Measurements from ENCODE around the gene TUBA3E. TPM values are rescaled to one million over a fixed set of nuclear protein-coding genes. Genes with fewer than 3 reads are reported as not detected.
"Not testable (repeated sequence)": the region's sequence is repeated elsewhere in the genome, so short reads cannot be mapped to it uniquely, and the experiment has no call there.

TUBA3E gene
- total and polyA plus RNA-seq, 2 of the 8 experiments (the other 6 are each of a cell fraction or from before 2014, with no cell fraction given) = not detected

- H2BK5ac ChIP-seq (ENCODE audit: low read depth, low read length); H2AK5ac ChIP-seq (ENCODE audit: low read depth, low read length); H3K14ac ChIP-seq (ENCODE audit: insufficient read length); H3K4me3 ChIP-seq (ENCODE audit: extremely low read depth in 1 of 4, insufficient read depth in 2 of 4, low read depth in 3 of 4, low read length in 4 of 4); H4K91ac ChIP-seq (replicated peaks; ENCODE audit: insufficient read length, low read length); H3K18ac ChIP-seq (ENCODE audit: extremely low read depth, low read length); H4K5ac ChIP-seq (ENCODE audit: insufficient read length, low read depth, low read length); H3K4me2 ChIP-seq (ENCODE audit: insufficient read depth in 1 of 2, low read depth in 2 of 2, low read length in 2 of 2); H3K36me3 ChIP-seq (ENCODE audit: control insufficient read depth in 2 of 4, insufficient read depth in 4 of 4, low read length in 3 of 4); CTCF ChIA-PET (ENCODE audit: partially characterized antibody); H3K27ac ChIP-seq (ENCODE audit: low read depth, low read length); H3K79me2 ChIP-seq (ENCODE audit: control insufficient read depth in 1 of 2, insufficient read depth in 2 of 2, low read length in 2 of 2); H3K23ac ChIP-seq (ENCODE audit: insufficient read length); H2AFZ ChIP-seq (ENCODE audit: low read length); H3K27me3 ChIP-seq (replicated peaks in 1 of 4; ENCODE audit: control insufficient read depth in 3 of 4, extremely low read depth in 1 of 4, insufficient read depth in 3 of 4, low read length in 3 of 4); H3K23me2 ChIP-seq (ENCODE audit: low read depth, low read length); H2BK120ac ChIP-seq (replicated peaks; ENCODE audit: low read depth, low read length); H4K20me1 ChIP-seq (replicated peaks in 1 of 2; ENCODE audit: control insufficient read depth in 1 of 2, insufficient read depth in 2 of 2, low read length in 2 of 2); H4K8ac ChIP-seq (ENCODE audit: extremely low read depth, insufficient read depth, low read length); H3K9me3 ChIP-seq (ENCODE audit: insufficient read depth in 2 of 2, low read depth in 1 of 2, low read length in 1 of 2); H3K4ac ChIP-seq (replicated peaks; ENCODE audit: insufficient read length, low read depth, low read length); POLR2A ChIA-PET (ENCODE audit: partially characterized antibody); H2BK12ac ChIP-seq (ENCODE audit: low read depth, low read length); H3K9ac ChIP-seq (replicated peaks in 1 of 4; ENCODE audit: extremely low read depth in 1 of 4, low read depth in 3 of 4, low read length in 3 of 4); DNase-seq (ENCODE audit: low read depth in 1 of 2, low spot score in 2 of 2); FAIRE-seq; H3K4me1 ChIP-seq (replicated peaks in 1 of 4; ENCODE audit: control insufficient read depth in 3 of 4, insufficient read depth in 4 of 4, low read length in 3 of 4); H2BK20ac ChIP-seq (ENCODE audit: low read length); H3K56ac ChIP-seq (replicated peaks; ENCODE audit: insufficient read length, low read depth, low read length); H2BK15ac ChIP-seq (ENCODE audit: low read length); H3K79me1 ChIP-seq (ENCODE audit: low read depth, low read length): not testable (repeated sequence)
- WGBS, 2 experiments (ENCODE audit: extremely low coverage in 1 of 2, insufficient coverage in 1 of 2, insufficient read length in 1 of 2, insufficient replicate concordance in 2 of 2, low coverage in 1 of 2, low lambda C conversion rate in 2 of 2, missing lambda C conversion rate in 1 of 2) = 86% methylated on average over 18 of the region's 22 CpGs; no CpG with 5 or more reads in 1 of the 2 experiments
Measured at GRCh38 chr2:130193824-130194223, 4.4 kb downstream of the TUBA3E start.

DNA sequence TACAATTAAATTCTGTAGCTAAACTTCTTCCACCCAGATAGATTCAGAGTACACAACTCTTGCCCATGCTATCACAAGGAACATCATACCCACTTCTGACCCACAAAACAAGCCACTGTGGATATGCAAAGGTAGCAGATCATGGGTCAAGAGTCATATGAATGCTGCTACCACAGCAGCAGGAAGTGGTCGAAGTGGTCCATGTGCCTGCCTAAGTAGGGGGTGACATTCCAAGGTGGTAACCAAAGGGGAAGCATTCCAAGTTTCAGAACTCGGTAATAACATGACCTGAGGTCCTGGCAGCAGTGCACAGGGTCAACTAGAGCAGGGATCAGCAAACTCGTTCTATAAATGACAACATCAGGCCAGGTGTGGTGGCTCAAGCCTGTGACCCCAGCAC, 5.8 kb downstream of the TUBA3E start:
- H2BK12ac ChIP-seq (ENCODE audit: low read depth, low read length); DNase-seq (ENCODE audit: low read depth in 1 of 2, low spot score in 2 of 2); H3K23me2 ChIP-seq (ENCODE audit: low read depth, low read length); H4K91ac ChIP-seq (replicated peaks; ENCODE audit: insufficient read length, low read length); H2BK5ac ChIP-seq (ENCODE audit: low read depth, low read length); H3K56ac ChIP-seq (replicated peaks; ENCODE audit: insufficient read length, low read depth, low read length); H3K4me1 ChIP-seq (replicated peaks in 1 of 4; ENCODE audit: control insufficient read depth in 3 of 4, insufficient read depth in 4 of 4, low read length in 3 of 4); H3K23ac ChIP-seq (ENCODE audit: insufficient read length); H4K5ac ChIP-seq (ENCODE audit: insufficient read length, low read depth, low read length); H3K36me3 ChIP-seq (ENCODE audit: control insufficient read depth in 2 of 4, insufficient read depth in 4 of 4, low read length in 3 of 4); H3K4me3 ChIP-seq (ENCODE audit: extremely low read depth in 1 of 4, insufficient read depth in 2 of 4, low read depth in 3 of 4, low read length in 4 of 4); H3K14ac ChIP-seq (ENCODE audit: insufficient read length); H2AK5ac ChIP-seq (ENCODE audit: low read depth, low read length); FAIRE-seq; H3K9ac ChIP-seq (replicated peaks in 1 of 4; ENCODE audit: extremely low read depth in 1 of 4, low read depth in 3 of 4, low read length in 3 of 4); H3K9me3 ChIP-seq (ENCODE audit: insufficient read depth in 2 of 2, low read depth in 1 of 2, low read length in 1 of 2); H3K79me1 ChIP-seq (ENCODE audit: low read depth, low read length); H2AFZ ChIP-seq (ENCODE audit: low read length); H3K4me2 ChIP-seq (ENCODE audit: insufficient read depth in 1 of 2, low read depth in 2 of 2, low read length in 2 of 2); H3K27me3 ChIP-seq (replicated peaks in 1 of 4; ENCODE audit: control insufficient read depth in 3 of 4, extremely low read depth in 1 of 4, insufficient read depth in 3 of 4, low read length in 3 of 4); H4K20me1 ChIP-seq (replicated peaks in 1 of 2; ENCODE audit: control insufficient read depth in 1 of 2, insufficient read depth in 2 of 2, low read length in 2 of 2); H4K8ac ChIP-seq (ENCODE audit: extremely low read depth, insufficient read depth, low read length); H2BK20ac ChIP-seq (ENCODE audit: low read length); H3K18ac ChIP-seq (ENCODE audit: extremely low read depth, low read length); H2BK15ac ChIP-seq (ENCODE audit: low read length); H3K27ac ChIP-seq (ENCODE audit: low read depth, low read length); H2BK120ac ChIP-seq (replicated peaks; ENCODE audit: low read depth, low read length); CTCF ChIA-PET (ENCODE audit: partially characterized antibody); H3K4ac ChIP-seq (replicated peaks; ENCODE audit: insufficient read length, low read depth, low read length); H3K79me2 ChIP-seq (ENCODE audit: control insufficient read depth in 1 of 2, insufficient read depth in 2 of 2, low read length in 2 of 2): not testable (repeated sequence)
- 96% methylated on average over 3 of the region's 3 CpGs; no CpG with 5 or more reads in 1 of the 2 experiments for WGBS, 2 experiments (ENCODE audit: extremely low coverage in 1 of 2, insufficient coverage in 1 of 2, insufficient read length in 1 of 2, insufficient replicate concordance in 2 of 2, low coverage in 1 of 2, low lambda C conversion rate in 2 of 2, missing lambda C conversion rate in 1 of 2)
- POLR2A ChIA-PET (ENCODE audit: partially characterized antibody) = interaction anchor here (1.1 kb wide), 1 partner anchor 12 kb away, joined by 3 read pairs; no protein-coding TSS in a partner anchor

All from H1 (cell line).